Osteoblast (primary cell): ENCODE data around the gene OR6K3. TPM values are rescaled to one million over a fixed set of nuclear protein-coding genes. Genes with fewer than 3 reads are reported as not detected.

Experiments used
- DNase-seq: peaks from one replicate; pipeline ENCODE4 v3.0.0; 2011; ENCODE audit warnings: low spot score, mixed read lengths; ENCODE audit not compliant: insufficient read length; ENCODE audit errors: missing footprints
- H2AFZ ChIP-seq: 2 replicates; pipeline ENCODE4 v1.6.0; 2011; ENCODE audit warnings: mild to moderate bottlenecking, low read length
- H3K27ac ChIP-seq: 2 replicates; pipeline ENCODE4 v1.5.1; 2011; ENCODE audit warnings: mild to moderate bottlenecking, low read depth, low read length, moderate library complexity
- H3K27me3 ChIP-seq: 2 replicates; pipeline ENCODE4 v1.6.0; 2012; ENCODE audit warnings: mild to moderate bottlenecking, control low read depth, inconsistent platforms, low read length, moderate library complexity; ENCODE audit not compliant: insufficient read depth
- H3K36me3 ChIP-seq: 2 replicates; pipeline ENCODE4 v1.5.1; 2011; ENCODE audit warnings: mild to moderate bottlenecking, low read length, control low read depth, moderate library complexity; ENCODE audit not compliant: insufficient read depth
- H3K4me1 ChIP-seq: 2 replicates; pipeline ENCODE4 v1.5.1; 2011; ENCODE audit warnings: mild to moderate bottlenecking, low read length, control low read depth, moderate library complexity; ENCODE audit not compliant: insufficient read depth
- H3K4me2 ChIP-seq: 2 replicates; pipeline ENCODE4 v1.6.0; 2011; ENCODE audit warnings: mild to moderate bottlenecking, low read length; ENCODE audit not compliant: insufficient read depth
- H3K4me3 ChIP-seq: fragments of 200-600 bp; sonication (generic); 3 replicates; pipeline ENCODE4 v1.5.1; 2012; ENCODE audit warnings: mild to moderate bottlenecking, low read length, inconsistent platforms; ENCODE audit not compliant: insufficient read depth
- H3K79me2 ChIP-seq: 2 replicates; pipeline ENCODE4 v1.6.0; 2012; ENCODE audit warnings: mild to moderate bottlenecking, low read length, control low read depth, inconsistent platforms; ENCODE audit not compliant: insufficient read depth
- H3K9me3 ChIP-seq: 2 replicates; pipeline ENCODE4 v1.5.1; 2011; ENCODE audit warnings: low read depth, low read length, control low read depth
- H4K20me1 ChIP-seq: 2 replicates; pipeline ENCODE4 v1.6.0; 2012; ENCODE audit warnings: mild to moderate bottlenecking, low read length, control low read depth; ENCODE audit not compliant: insufficient read depth
- CTCF ChIP-seq: IDR thresholded peaks from 2 replicates; pipeline ENCODE4 v1.5.1; 2011; ENCODE audit warnings: mild to moderate bottlenecking, low read depth, low read length, moderate library complexity; ENCODE audit errors: extremely low read depth
- total RNA-seq: library from RNA; depleted of rRNA; stranded (reverse); fragments of >200 nt; gene quantifications from 2 replicates; pipeline ENCODE4 v1.2.3, GENCODE V29; 2012

The OR6K3 gene
- total RNA-seq, 1 donor: not detected

DNA sequence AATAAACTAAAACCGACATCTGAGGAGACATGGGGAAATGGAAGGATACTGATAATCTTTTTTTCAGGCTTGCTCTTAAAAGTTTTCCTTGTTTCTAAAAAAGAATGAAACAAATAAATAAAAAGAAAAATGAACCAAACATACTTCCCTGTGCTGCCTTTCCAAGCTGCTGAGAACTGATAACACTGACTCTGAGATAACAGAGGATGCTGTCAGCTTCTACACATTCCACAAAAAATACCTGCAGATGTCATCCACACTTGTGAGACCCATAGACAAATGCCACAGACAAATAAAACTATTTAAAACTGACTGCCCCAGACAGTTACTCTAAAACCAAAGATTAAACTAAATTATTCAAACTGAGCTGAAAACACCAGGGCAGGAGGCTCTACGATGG lies 12.0 kb upstream of the OR6K3 start:
- Histone ChIP-seq H3K27me3 (no peaks in the 10 kb centered on the region), H2AFZ (no peak overlapping the region), H3K4me1 (no peaks in the 10 kb centered on the region), H3K4me3 (no peak overlapping the region), H4K20me1 (no peaks in the 10 kb centered on the region), H3K79me2 (no peaks in the 10 kb centered on the region), H3K9me3 (no peaks in the 10 kb centered on the region), H3K27ac (no peak overlapping the region), H3K4me2 (no peak overlapping the region), H3K36me3 (no peaks in the 10 kb centered on the region)
- TF ChIP-seq CTCF: no peak
- no peak for DNase-seq

DNA sequence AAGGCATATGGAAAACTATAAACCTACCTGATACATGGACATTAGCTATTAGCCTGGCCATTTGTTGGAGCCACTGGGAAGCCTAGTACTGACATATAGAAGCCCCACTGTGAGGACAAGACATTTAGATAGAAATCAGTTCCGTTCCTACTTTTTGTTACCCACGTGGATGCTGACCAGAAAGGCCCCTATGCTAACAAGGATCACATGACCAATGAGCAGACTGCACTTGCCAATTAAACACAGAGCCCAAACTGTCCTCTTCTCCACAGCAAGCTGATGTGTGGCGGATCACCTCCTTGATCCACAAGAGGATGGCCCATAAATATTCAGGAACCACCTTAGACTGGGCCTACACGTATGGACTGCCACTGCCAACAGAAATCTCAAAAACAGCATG lies 11.2 kb upstream of the OR6K3 start:
- TF ChIP-seq CTCF: no peak

DNA sequence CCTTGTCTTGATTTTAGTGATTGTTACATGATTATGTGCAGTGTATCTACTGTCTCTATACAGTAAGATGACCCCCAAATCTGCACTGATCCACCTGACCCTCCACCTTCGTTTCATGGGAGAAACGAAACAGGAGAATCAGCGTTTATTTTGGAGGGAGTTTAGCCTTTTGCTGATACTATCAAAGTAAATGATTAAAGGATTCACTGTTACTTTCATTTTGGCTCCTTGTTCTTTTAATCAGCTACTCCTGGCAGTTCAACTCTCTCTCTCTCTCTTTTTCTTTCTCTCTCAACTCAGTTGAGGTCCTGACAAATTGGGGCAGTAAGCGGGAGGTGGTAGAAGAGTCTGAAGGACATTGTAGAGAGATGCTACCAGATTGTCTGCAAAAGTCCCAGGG lies 9.9 kb upstream of the OR6K3 start:
- Histone ChIP-seq H3K9me3 (no peaks in the 10 kb centered on the region), H3K4me2 (no peak overlapping the region)
- no peak for TF ChIP-seq CTCF

More for the DNA sequence above, 11.2 kb upstream of the OR6K3 start:
- H3K9me3 ChIP-seq: no peaks in the 10 kb centered on the region
- H3K4me3 ChIP-seq: no peak overlapping the region
- no peaks in the 10 kb centered on the region for H4K20me1 ChIP-seq
- DNase-seq: no peak
- H3K4me1 ChIP-seq: no peaks in the 10 kb centered on the region
- no peak overlapping the region for H3K27ac ChIP-seq
- no peak overlapping the region for H2AFZ ChIP-seq
- no peaks in the 10 kb centered on the region for H3K79me2 ChIP-seq
- no peaks in the 10 kb centered on the region for H3K27me3 ChIP-seq
- H3K4me2 ChIP-seq: no peak overlapping the region
- H3K36me3 ChIP-seq: no peaks in the 10 kb centered on the region

DNA sequence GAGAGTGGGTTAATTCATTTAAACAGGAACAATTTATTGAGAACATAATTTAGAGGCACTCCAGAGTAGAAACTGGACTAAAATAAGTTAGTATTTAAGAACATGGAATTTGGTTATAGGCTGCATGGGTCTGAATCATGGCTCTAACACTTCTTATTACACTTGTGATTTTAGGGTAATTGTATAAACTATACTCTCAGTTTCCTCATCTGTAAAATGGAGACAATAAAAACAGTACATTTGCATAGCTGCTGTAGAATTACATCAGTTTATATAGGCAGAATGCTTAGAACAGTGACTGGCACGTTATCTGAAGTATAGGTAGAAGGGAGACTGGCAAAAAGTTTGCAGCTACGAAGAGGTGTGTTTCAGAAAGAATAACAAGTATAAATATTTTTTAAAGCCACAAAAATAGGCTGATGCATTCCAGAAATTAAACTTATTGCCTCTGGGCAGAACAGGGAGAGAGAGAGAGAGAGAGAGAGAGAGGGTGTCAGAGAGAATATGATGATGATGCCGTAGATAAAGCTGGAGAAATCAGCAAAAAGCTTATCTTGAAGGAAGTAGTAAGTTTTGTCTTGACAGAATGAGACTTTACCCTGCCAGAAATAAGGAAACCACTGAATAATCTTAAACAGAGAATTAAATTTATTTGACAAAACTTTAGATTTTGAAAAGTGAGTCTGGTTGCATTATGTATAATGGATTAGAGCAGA lies 8.1 kb upstream of the OR6K3 start:
- no peak overlapping the region for H3K4me3 ChIP-seq
- no peaks in the 10 kb centered on the region for H4K20me1 ChIP-seq
- no peak for DNase-seq
- H3K79me2 ChIP-seq: no peaks in the 10 kb centered on the region
- no peaks in the 10 kb centered on the region for H3K36me3 ChIP-seq
- no peaks in the 10 kb centered on the region for H3K27me3 ChIP-seq
- TF ChIP-seq CTCF: no peak
- H3K4me2 ChIP-seq: no peak overlapping the region
- no peaks in the 10 kb centered on the region for H3K9me3 ChIP-seq
- H2AFZ ChIP-seq: no peak overlapping the region
- no peak overlapping the region for H3K27ac ChIP-seq
- no peaks in the 10 kb centered on the region for H3K4me1 ChIP-seq

More for the DNA sequence above, 9.9 kb upstream of the OR6K3 start:
- H3K4me1 ChIP-seq: no peaks in the 10 kb centered on the region
- no peaks in the 10 kb centered on the region for H3K79me2 ChIP-seq
- H3K27ac ChIP-seq: no peak overlapping the region
- no peak overlapping the region for H3K4me3 ChIP-seq
- no peaks in the 10 kb centered on the region for H4K20me1 ChIP-seq
- DNase-seq: no peak
- no peak overlapping the region for H2AFZ ChIP-seq
- no peaks in the 10 kb centered on the region for H3K36me3 ChIP-seq
- no peaks in the 10 kb centered on the region for H3K27me3 ChIP-seq
